Hepatocyte (in vitro differentiated cells): Measurements from ENCODE around the gene CYP2A13. TPM values are rescaled to one million over a fixed set of nuclear protein-coding genes. Genes with fewer than 3 reads are reported as not detected.
"Not testable (repeated sequence)": the region's sequence is repeated elsewhere in the genome, so short reads cannot be mapped to it uniquely, and the experiment has no call there.

Source experiments
- DNase-seq: peaks from one replicate; pipeline ENCODE4 v3.0.0-alpha.2; 2016; ENCODE audit warnings: low spot score
- H2AFZ ChIP-seq: fragments of 200-600 bp; sonication (generic); 2 replicates; pipeline ENCODE4 v1.6.0; 2016; ENCODE audit warnings: antibody characterized with exemption, mild to moderate bottlenecking
- H3K27ac ChIP-seq: fragments of 200-600 bp; sonication (generic); 2 replicates; pipeline ENCODE4 v1.5.1; 2016; ENCODE audit warnings: mild to moderate bottlenecking
- H3K27me3 ChIP-seq: fragments of 200-600 bp; sonication (generic); 2 replicates; pipeline ENCODE4 v1.6.1; 2016
- H3K36me3 ChIP-seq: fragments of 200-600 bp; sonication (generic); replicated peaks from 2 replicates; pipeline ENCODE4 v1.5.1; 2016; ENCODE audit warnings: low read depth; ENCODE audit not compliant: insufficient read depth
- H3K4me1 ChIP-seq: fragments of 200-600 bp; sonication (generic); 2 replicates; pipeline ENCODE4 v1.5.1; 2016; ENCODE audit warnings: mild to moderate bottlenecking, moderate library complexity; ENCODE audit not compliant: insufficient read depth
- H3K4me2 ChIP-seq: fragments of 200-600 bp; sonication (generic); 2 replicates; pipeline ENCODE4 v1.6.0; 2016
- H3K4me3 ChIP-seq: fragments of 200-600 bp; sonication (generic); 2 replicates; pipeline ENCODE4 v1.5.1; 2016; ENCODE audit warnings: mild to moderate bottlenecking
- H3K79me2 ChIP-seq: fragments of 200-600 bp; sonication (generic); 2 replicates; pipeline ENCODE4 v1.6.0; 2017; ENCODE audit warnings: mild to moderate bottlenecking
- H3K9me2 ChIP-seq: fragments of 200-600 bp; sonication (generic); replicated peaks from 2 replicates; pipeline ENCODE4 v1.6.0; 2017; ENCODE audit warnings: mild to moderate bottlenecking; ENCODE audit not compliant: insufficient read depth
- H3K9me3 ChIP-seq: fragments of 200-600 bp; sonication (generic); 2 replicates; pipeline ENCODE4 v1.5.1; 2016; ENCODE audit warnings: low read depth, mild to moderate bottlenecking
- H4K20me1 ChIP-seq: fragments of 200-600 bp; sonication (generic); 2 replicates; pipeline ENCODE4 v1.6.0; 2016; ENCODE audit warnings: mild to moderate bottlenecking; ENCODE audit not compliant: insufficient read depth, poor library complexity, severe bottlenecking
- CTCF ChIP-seq: fragments of 200-600 bp; sonication (generic); IDR thresholded peaks from 2 replicates; pipeline ENCODE4 v1.5.1; 2016; ENCODE audit warnings: antibody characterized with exemption, mild to moderate bottlenecking; ENCODE audit not compliant: poor library complexity
- EZH2 ChIP-seq: fragments of 200-600 bp; sonication (generic); IDR thresholded peaks from 2 replicates; pipeline ENCODE4 v1.6.1; 2016; ENCODE audit warnings: antibody characterized with exemption, mild to moderate bottlenecking, borderline replicate concordance
- EZH2phosphoT487 ChIP-seq: fragments of 200-600 bp; sonication (generic); IDR thresholded peaks from one replicate; pipeline ENCODE4 v1.6.1; 2018; ENCODE audit warnings: antibody characterized with exemption, mild to moderate bottlenecking, low read depth, moderate library complexity; ENCODE audit not compliant: unreplicated experiment, severe bottlenecking
- WGBS: methylation state at CpG from one replicate; pipeline ENCODE4 v1.1.6; 2016; ENCODE audit warnings: low lambda C conversion rate; ENCODE audit errors: missing lambda C conversion rate; 5-methylcytosine and 5-hydroxymethylcytosine counted together
- polyA plus RNA-seq: library from polyadenylated mRNA; unstranded; fragments of >200 nt; fragmentation: Nextera tagmentation; extraction: Ambion mirVana; gene quantifications from 2 replicates; pipeline ENCODE4 v1.2.1, GENCODE V29; 2016
- total RNA-seq: library from RNA; depleted of rRNA; stranded (reverse); fragments of >200 nt; gene quantifications from 2 replicates; pipeline ENCODE4 v1.2.3, GENCODE V29; 2014

CYP2A13 gene
- total and polyA plus RNA-seq, 2 experiments from 2014 or later = not detected

GRCh38 chr19:41112728-41113290, 24.6 kb downstream of the CYP2A13 start:
- H4K20me1 ChIP-seq = no peaks in the 10 kb centered on the region
- no peak overlapping the region for H3K4me3 ChIP-seq
- H3K4me1 ChIP-seq = no peaks in the 10 kb centered on the region
- TF ChIP-seq EZH2phosphoT487 (no peak), CTCF (no peak), EZH2 (no peak)
- no peak overlapping the region for H2AFZ ChIP-seq
- 90% methylated on average over 6 of the region's 7 CpGs for WGBS
- no peak for DNase-seq
- H3K27me3 ChIP-seq = no peaks in the 10 kb centered on the region
- H3K36me3 ChIP-seq = no peaks in the 10 kb centered on the region
- H3K4me2 ChIP-seq = no peak overlapping the region
- no peaks in the 10 kb centered on the region for H3K79me2 ChIP-seq
- no peak overlapping the region for H3K27ac ChIP-seq
- no peaks in the 10 kb centered on the region for H3K9me2 ChIP-seq
- H3K9me3 ChIP-seq = no peaks in the 10 kb centered on the region

GRCh38 chr19:41114132-41114531, 25.9 kb downstream of the CYP2A13 start, which contains the start of gene CYP2F1:
TSS of gene CYP2F1 (plus strand) at chr19:41114432. CDS start at chr19:41116189, 1,757 bp downstream.
- no peak within 1 kb of the TSS for H3K27ac ChIP-seq
- no peaks in the 10 kb centered on the region for H3K27me3 ChIP-seq
- H3K4me2 ChIP-seq = no peak within 1 kb of the TSS
- H3K9me2 ChIP-seq = no peaks in the 10 kb centered on the region
- no peaks in the 10 kb centered on the region for H3K4me1 ChIP-seq
- no peaks in the 10 kb centered on the region for H3K36me3 ChIP-seq
- H3K9me3 ChIP-seq = no peaks in the 10 kb centered on the region
- no peak within 1 kb of the TSS for H2AFZ ChIP-seq
- H4K20me1 ChIP-seq = no peaks in the 10 kb centered on the region
- H3K79me2 ChIP-seq = no peaks in the 10 kb centered on the region
- no peak for DNase-seq
- 83% methylated on average over 7 of the region's 7 CpGs for WGBS
- H3K4me3 ChIP-seq = no peak within 1 kb of the TSS
- TF ChIP-seq EZH2phosphoT487 (no peak), EZH2 (no peak), CTCF (no peak)

- H3K27ac ChIP-seq = no peak overlapping the region
- no peaks in the 10 kb centered on the region for H3K79me2 ChIP-seq
- H4K20me1 ChIP-seq = no peaks in the 10 kb centered on the region
- no peak overlapping the region for H2AFZ ChIP-seq
- no peak overlapping the region for H3K4me3 ChIP-seq
- 77% methylated on average over 8 of the region's 8 CpGs for WGBS
- no peaks in the 10 kb centered on the region for H3K9me2 ChIP-seq
- H3K36me3 ChIP-seq = no peaks in the 10 kb centered on the region
- no peak for DNase-seq
- H3K4me2 ChIP-seq = no peak overlapping the region
- TF ChIP-seq EZH2phosphoT487 (no peak), CTCF (no peak), EZH2 (no peak)
- H3K4me1 ChIP-seq = no peaks in the 10 kb centered on the region
- no peaks in the 10 kb centered on the region for H3K9me3 ChIP-seq
- no peaks in the 10 kb centered on the region for H3K27me3 ChIP-seq
These were observed 28.0 kb downstream of the CYP2A13 start for GRCh38 chr19:41116261-41116660.

DNA sequence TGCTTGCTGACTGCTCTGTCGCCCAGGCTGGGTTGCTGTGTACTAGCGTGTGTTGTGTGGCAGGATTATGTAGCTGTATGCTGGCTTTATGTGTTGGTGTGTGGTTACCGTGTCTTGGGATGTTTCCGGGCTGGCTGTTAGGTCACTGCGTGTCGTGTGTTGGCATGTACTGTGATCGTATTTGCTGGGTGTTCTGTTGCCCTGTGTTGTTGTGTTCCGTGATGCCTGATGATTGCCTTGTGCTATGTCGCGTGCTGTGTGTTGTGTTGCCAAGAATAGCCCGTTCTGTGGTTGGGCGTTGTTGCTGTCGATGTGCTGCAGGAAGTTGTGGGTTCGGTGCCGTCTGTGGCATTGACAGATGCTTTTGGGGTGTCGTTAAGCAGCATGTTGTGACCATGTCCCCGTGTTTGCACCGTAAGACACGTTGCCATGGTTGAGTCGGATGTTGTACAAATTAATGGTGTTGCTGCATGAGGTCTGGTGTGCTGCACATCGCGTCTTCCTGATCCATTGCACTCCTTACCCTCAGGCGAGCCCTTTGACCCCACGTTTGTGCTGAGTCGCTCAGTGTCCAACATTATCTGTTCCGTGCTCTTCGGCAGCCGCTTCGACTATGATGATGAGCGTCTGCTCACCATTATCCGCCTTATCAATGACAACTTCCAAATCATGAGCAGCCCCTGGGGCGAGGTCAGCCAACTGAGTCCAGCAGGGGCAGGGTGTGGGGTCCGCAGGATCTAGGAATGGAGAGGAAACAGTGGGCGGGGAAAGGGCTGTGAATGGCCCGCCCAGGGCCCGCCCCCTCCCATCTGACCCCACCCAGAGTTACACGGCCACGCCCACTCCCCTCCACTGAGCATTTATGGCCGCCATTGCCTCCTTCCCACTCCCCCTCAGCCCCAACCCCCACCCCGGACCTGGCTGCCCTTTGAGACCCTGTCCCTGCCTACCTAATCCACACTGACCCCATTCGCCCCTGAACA, 33.0 kb downstream of the CYP2A13 start:
- H3K4me3 ChIP-seq, H3K79me2 ChIP-seq, H3K9me2 ChIP-seq, H3K27ac ChIP-seq, H3K4me2 ChIP-seq, H2AFZ ChIP-seq, DNase-seq, H4K20me1 ChIP-seq, H3K9me3 ChIP-seq, H3K4me1 ChIP-seq, H3K36me3 ChIP-seq, H3K27me3 ChIP-seq: not testable (repeated sequence)
- 91% methylated on average over 31 of the region's 41 CpGs for WGBS

DNA sequence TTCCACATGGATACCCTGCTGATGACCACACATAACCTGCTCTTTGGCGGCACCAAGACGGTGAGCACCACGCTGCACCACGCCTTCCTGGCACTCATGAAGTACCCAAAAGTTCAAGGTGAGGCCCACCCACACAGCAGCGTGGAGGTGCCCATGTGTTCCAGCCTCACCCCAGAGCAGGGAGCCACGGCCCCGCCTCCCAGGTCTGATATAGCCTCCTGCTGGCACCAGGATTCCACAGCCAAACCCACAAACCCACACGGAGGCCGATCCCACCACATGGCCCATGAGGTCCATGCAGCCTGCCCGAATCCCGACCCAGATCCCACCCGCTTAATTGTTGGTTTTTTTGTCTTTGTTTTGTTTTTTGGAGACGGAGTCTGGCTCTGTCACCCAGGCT, 34.6 kb downstream of the CYP2A13 start:
- not testable (repeated sequence) for H3K27ac ChIP-seq, H4K20me1 ChIP-seq, H3K4me3 ChIP-seq, H2AFZ ChIP-seq, H3K79me2 ChIP-seq, H3K4me1 ChIP-seq, H3K9me3 ChIP-seq, H3K9me2 ChIP-seq, H3K4me2 ChIP-seq, DNase-seq, H3K27me3 ChIP-seq, H3K36me3 ChIP-seq
- 95% methylated on average over 9 of the region's 13 CpGs for WGBS
